GM23338 (cell line): Measurements from ENCODE around the gene AP3D1. TPM values are rescaled to one million over a fixed set of nuclear protein-coding genes. Genes with fewer than 3 reads are reported as not detected.

ENCODE experiments used
- ATAC-seq: fragments of 200-7000 bp; cut with Tn5 transposase; 3 replicates; pipeline ENCODE4 v1.9.1; 2020
- DNase-seq: peaks from one replicate; pipeline ENCODE4 v3.0.0-alpha.2; 2015; ENCODE audit warnings: low spot score
- H2AFZ ChIP-seq: fragments of 200-600 bp; sonication (generic); 2 replicates; pipeline ENCODE4 v1.8.0; 2016; ENCODE audit warnings: antibody characterized with exemption, mild to moderate bottlenecking, moderate library complexity
- H3F3A ChIP-seq: fragments of 200-600 bp; sonication (generic); replicated peaks from 2 replicates; pipeline ENCODE4 v1.8.0; 2017; ENCODE audit warnings: antibody characterized with exemption, mixed run types, low read depth
- H3K27ac ChIP-seq: fragments of 200-600 bp; sonication (generic); 2 replicates; pipeline ENCODE4 v1.6.1; 2016; ENCODE audit warnings: low read depth
- H3K27me3 ChIP-seq: fragments of 200-600 bp; sonication (generic); 2 replicates; pipeline ENCODE4 v1.8.0; 2016; ENCODE audit warnings: mild to moderate bottlenecking, mixed run types, moderate library complexity; ENCODE audit not compliant: insufficient read depth
- H3K36me3 ChIP-seq: fragments of 200-600 bp; sonication (generic); 2 replicates; pipeline ENCODE4 v1.8.0; 2016; ENCODE audit warnings: mild to moderate bottlenecking; ENCODE audit not compliant: insufficient read depth
- H3K4me1 ChIP-seq: fragments of 200-600 bp; sonication (generic); 2 replicates; pipeline ENCODE4 v1.8.0; 2016; ENCODE audit warnings: mild to moderate bottlenecking, moderate library complexity; ENCODE audit not compliant: insufficient read depth
- H3K4me2 ChIP-seq: fragments of 200-600 bp; sonication (generic); 2 replicates; pipeline ENCODE4 v1.7.1; 2017; ENCODE audit warnings: mixed run types
- H3K4me3 ChIP-seq: fragments of 200-600 bp; sonication (generic); 2 replicates; pipeline ENCODE4 v1.6.1; 2016; ENCODE audit warnings: mixed run types
- H3K79me2 ChIP-seq: fragments of 200-600 bp; sonication (generic); replicated peaks from 2 replicates; pipeline ENCODE4 v1.8.0; 2017; ENCODE audit warnings: mild to moderate bottlenecking; ENCODE audit not compliant: insufficient read depth
- H3K9me2 ChIP-seq: fragments of 200-600 bp; sonication (generic); 2 replicates; pipeline ENCODE4 v1.8.0; 2017; ENCODE audit not compliant: insufficient read depth
- H4K20me1 ChIP-seq: fragments of 200-600 bp; sonication (generic); replicated peaks from 2 replicates; pipeline ENCODE4 v1.8.0; 2017; ENCODE audit warnings: mild to moderate bottlenecking; ENCODE audit not compliant: insufficient read depth
- H3K27ac Mint-ChIP-seq: 2 replicates; pipeline ENCODE4 v1.8.0; 2020; ENCODE audit warnings: inconsistent platforms, mild to moderate bottlenecking, moderate library complexity, mixed read lengths
- H3K27me3 Mint-ChIP-seq: 3 replicates; pipeline ENCODE4 v1.8.0; 2022; ENCODE audit warnings: low read depth, mild to moderate bottlenecking, moderate library complexity, mixed read lengths, inconsistent platforms; ENCODE audit not compliant: insufficient read depth, poor library complexity
- H3K36me3 Mint-ChIP-seq: 3 replicates; pipeline ENCODE4 v1.8.0; 2021; ENCODE audit warnings: low read depth, mild to moderate bottlenecking, inconsistent platforms, moderate library complexity, mixed read lengths
- H3K4me1 Mint-ChIP-seq: 3 replicates; pipeline ENCODE4 v1.8.0; 2020; ENCODE audit warnings: mild to moderate bottlenecking, inconsistent platforms, mixed read lengths
- H3K4me3 Mint-ChIP-seq: 3 replicates; pipeline ENCODE4 v1.8.0; 2021; ENCODE audit warnings: moderate library complexity, mild to moderate bottlenecking, inconsistent platforms, mixed read lengths
- H3K9me3 Mint-ChIP-seq: 3 replicates; pipeline ENCODE4 v1.8.0; 2020; ENCODE audit warnings: moderate library complexity, mild to moderate bottlenecking, inconsistent platforms, mixed read lengths
- EZH2 ChIP-seq: fragments of 200-600 bp; sonication (generic); IDR thresholded peaks from one replicate; pipeline ENCODE4 v1.8.0; 2017; ENCODE audit warnings: antibody characterized with exemption, mild to moderate bottlenecking, low read depth; ENCODE audit not compliant: unreplicated experiment
- EZH2phosphoT487 ChIP-seq: fragments of 200-600 bp; sonication (generic); IDR thresholded peaks from one replicate; pipeline ENCODE4 v1.8.1; 2018; ENCODE audit warnings: antibody characterized with exemption; ENCODE audit not compliant: unreplicated experiment
- REST ChIP-seq: IDR thresholded peaks from one replicate; pipeline ENCODE4 v1.6.1; 2018; ENCODE audit warnings: antibody characterized with exemption; ENCODE audit not compliant: unreplicated experiment
- ZNF114 ChIP-seq: fragments of 250-450 bp; sonication (Bioruptor Pico); IDR thresholded peaks from 2 replicates; pipeline ENCODE4 v1.5.0; 2020; ENCODE audit warnings: mild to moderate bottlenecking, moderate library complexity
- polyA plus RNA-seq: library from polyadenylated mRNA; unstranded; fragments of >200 nt; fragmentation: Nextera tagmentation; extraction: Ambion mirVana; gene quantifications from 2 replicates; pipeline ENCODE4 v1.2.1, GENCODE V29; 2016
- total RNA-seq: library from RNA; depleted of rRNA; stranded (reverse); fragments of >200 nt; shearing (Covaris generic); gene quantifications from 2 replicates; pipeline ENCODE4 v1.2.3, GENCODE V29; 2014
- TF ChIP-seq, protein P1 (sequence below): IDR thresholded peaks from 2 replicates; pipeline ENCODE4 v1.6.1; 2016; ENCODE audit warnings: antibody characterized with exemption

AP3D1 gene
- total and polyA plus RNA-seq, 2 experiments from 2014 or later: 101 to 236 TPM

- H3K9me3 Mint-ChIP-seq: no peaks in the 10 kb centered on the region
- no peaks in the 10 kb centered on the region for H3K27me3 ChIP-seq
- no peak overlapping the region for H3K4me2 ChIP-seq
- no peak for TF ChIP-seq ZNF114 (CRISPR knock-in tag)
- no peaks in the 10 kb centered on the region; the same call in 2 of the 3 replicates for H3K36me3 Mint-ChIP-seq
- no peaks in the 10 kb centered on the region for H3K79me2 ChIP-seq
- H3K27ac ChIP-seq: no peak overlapping the region; the same call in 1 of the 2 replicates
- peaks cover 13% of the 10 kb centered on the region; the same call in 1 of the 2 replicates for H3F3A ChIP-seq
- peak overlapping the region; percentile 81; the same call in 1 of the 2 replicates for H2AFZ ChIP-seq
- H3K4me1 ChIP-seq: peaks cover 21% of the 10 kb centered on the region
- no peak overlapping the region for H3K27ac Mint-ChIP-seq
- no peak overlapping the region for H3K4me3 ChIP-seq
- no peaks in the 10 kb centered on the region for H4K20me1 ChIP-seq
- H3K36me3 ChIP-seq: no peaks in the 10 kb centered on the region
- H3K9me2 ChIP-seq: no peaks in the 10 kb centered on the region
- H3K4me1 Mint-ChIP-seq: peaks cover 19% of the 10 kb centered on the region; the same call in 2 of the 3 replicates
- DNase-seq: no peak
- no peak overlapping the region for H3K4me3 Mint-ChIP-seq
- no peak for ATAC-seq
- H3K27me3 Mint-ChIP-seq: peaks cover 12% of the 10 kb centered on the region
These were observed 87.0 kb downstream of the AP3D1 start for GRCh38 chr19:2064395-2064787.

DNA sequence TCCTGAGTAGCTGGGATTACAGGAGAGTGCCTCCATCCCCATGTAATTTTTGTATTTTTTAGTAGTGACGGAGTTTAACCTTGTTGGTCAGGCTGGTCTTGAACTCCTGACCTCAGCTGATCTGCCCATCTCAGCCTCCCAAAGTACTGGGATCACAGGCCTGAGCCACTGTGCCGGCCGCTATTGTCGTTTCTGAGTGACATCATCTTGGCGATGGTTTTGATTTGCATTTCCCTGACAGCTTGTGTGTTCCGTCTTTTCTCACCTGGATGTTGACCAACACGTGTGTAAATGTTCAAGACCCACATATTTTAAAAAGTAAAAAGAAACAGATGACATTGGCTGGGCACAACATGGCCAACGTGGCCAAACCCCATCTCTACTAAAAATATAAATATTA is 87.5 kb downstream of the AP3D1 start:
- Histone ChIP-seq H3K79me2 (no peaks in the 10 kb centered on the region), H3K27ac (no peak overlapping the region), H2AFZ (no peak overlapping the region), H3K27me3 (no peaks in the 10 kb centered on the region), H3K4me3 (no peak overlapping the region), H3F3A (peaks cover 13% of the 10 kb centered on the region; the same call in 1 of the 2 replicates), H4K20me1 (no peaks in the 10 kb centered on the region), H3K9me2 (no peaks in the 10 kb centered on the region), H3K4me1 (peaks cover 21% of the 10 kb centered on the region), H3K4me2 (no peak overlapping the region), H3K36me3 (no peaks in the 10 kb centered on the region)
- no peaks in the 10 kb centered on the region for H3K9me3 Mint-ChIP-seq
- peaks cover 8% of the 10 kb centered on the region for H3K27me3 Mint-ChIP-seq
- 0 out of 3 replicates have a peak overlapping the region, but pooled peaks have one; percentile 9 for H3K4me3 Mint-ChIP-seq
- no peak overlapping the region for H3K27ac Mint-ChIP-seq
- no peaks in the 10 kb centered on the region; the same call in 2 of the 3 replicates for H3K36me3 Mint-ChIP-seq
- peaks cover 22% of the 10 kb centered on the region for H3K4me1 Mint-ChIP-seq
- no peak for TF ChIP-seq EZH2
- no peak for ATAC-seq
- DNase-seq: no peak

- peaks cover 9% of the 10 kb centered on the region for H3K27me3 Mint-ChIP-seq
- peak overlapping the region; percentile 53; the same call in 1 of the 2 replicates for H3K27ac ChIP-seq
- TF ChIP-seq REST (no peak), ZNF114 (CRISPR knock-in tag) (no peak), EZH2phosphoT487 (no peak)
- TF ChIP-seq, protein P1, sequence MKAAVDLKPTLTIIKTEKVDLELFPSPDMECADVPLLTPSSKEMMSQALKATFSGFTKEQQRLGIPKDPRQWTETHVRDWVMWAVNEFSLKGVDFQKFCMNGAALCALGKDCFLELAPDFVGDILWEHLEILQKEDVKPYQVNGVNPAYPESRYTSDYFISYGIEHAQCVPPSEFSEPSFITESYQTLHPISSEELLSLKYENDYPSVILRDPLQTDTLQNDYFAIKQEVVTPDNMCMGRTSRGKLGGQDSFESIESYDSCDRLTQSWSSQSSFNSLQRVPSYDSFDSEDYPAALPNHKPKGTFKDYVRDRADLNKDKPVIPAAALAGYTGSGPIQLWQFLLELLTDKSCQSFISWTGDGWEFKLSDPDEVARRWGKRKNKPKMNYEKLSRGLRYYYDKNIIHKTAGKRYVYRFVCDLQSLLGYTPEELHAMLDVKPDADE: no peak
- H3K27me3 ChIP-seq: no peaks in the 10 kb centered on the region
- no peak for ATAC-seq
- H3K4me3 ChIP-seq: no peak overlapping the region
- peak overlapping the region; percentile 70 for H3K27ac Mint-ChIP-seq
- H3K4me1 ChIP-seq: peaks cover 21% of the 10 kb centered on the region
- H2AFZ ChIP-seq: no peak overlapping the region
- no peaks in the 10 kb centered on the region for H3K36me3 ChIP-seq
- H3K4me1 Mint-ChIP-seq: peaks cover 24% of the 10 kb centered on the region
- H3K79me2 ChIP-seq: no peaks in the 10 kb centered on the region
- peak overlapping the region; percentile 85; the same call in 1 of the 2 replicates for H3K4me2 ChIP-seq
- H3F3A ChIP-seq: peaks cover 13% of the 10 kb centered on the region; the same call in 1 of the 2 replicates
- no peak for DNase-seq
- H3K9me3 Mint-ChIP-seq: no peaks in the 10 kb centered on the region
- no peaks in the 10 kb centered on the region for H3K9me2 ChIP-seq
- no peaks in the 10 kb centered on the region for H4K20me1 ChIP-seq
- no peaks in the 10 kb centered on the region; the same call in 2 of the 3 replicates for H3K36me3 Mint-ChIP-seq
- peak overlapping the region; percentile 87 for H3K4me3 Mint-ChIP-seq
These were observed 88.6 kb downstream of the AP3D1 start for GRCh38 chr19:2062770-2063169.
